SK-N-SH treated with all-trans-retinoic acid at 6 μM for 48 hours (cell line): ENCODE results near the gene LMNB1.

ENCODE experiments used
- ATAC-seq: fragments of 200-7000 bp; cut with Tn5 transposase; 3 replicates; pipeline ENCODE4 v1.9.1; 2020; ENCODE audit warnings: mild to moderate bottlenecking, moderate library complexity
- ARNTL ChIP-seq: fragments of 450-650 bp; formaldehyde crosslinking; IDR thresholded peaks from 2 replicates; pipeline ENCODE4 v1.5.0; 2020; ENCODE audit warnings: low read depth, mild to moderate bottlenecking, moderate library complexity, borderline replicate concordance
- BACH2 ChIP-seq: fragments of 250-450 bp; sonication (Bioruptor Pico); IDR thresholded peaks from 2 replicates; pipeline ENCODE4 v1.9.0; 2021; ENCODE audit warnings: mild to moderate bottlenecking, borderline replicate concordance
- CSDC2 ChIP-seq: fragments of 250-450 bp; sonication (Bioruptor Pico); IDR thresholded peaks from 2 replicates; pipeline ENCODE4 v1.5.0; 2020; ENCODE audit warnings: mild to moderate bottlenecking, moderate library complexity
- ESRRG ChIP-seq: fragments of 250-450 bp; sonication (Bioruptor Pico); IDR thresholded peaks from 2 replicates; pipeline ENCODE4 v1.6.1; 2021; ENCODE audit warnings: mild to moderate bottlenecking
- GLIS3 ChIP-seq: fragments of 250-450 bp; sonication (Bioruptor Pico); IDR thresholded peaks from 2 replicates; pipeline ENCODE4 v1.5.0; 2020; ENCODE audit warnings: mild to moderate bottlenecking, moderate library complexity
- ISL1 ChIP-seq: fragments of 250-450 bp; sonication (Bioruptor Pico); IDR thresholded peaks from 2 replicates; pipeline ENCODE4 v2.1.2; 2022; ENCODE audit warnings: mild to moderate bottlenecking, moderate library complexity
- OSR1 ChIP-seq: fragments of 250-450 bp; sonication (Bioruptor Pico); IDR thresholded peaks from 2 replicates; pipeline ENCODE4 v1.8.0; 2022; ENCODE audit warnings: moderate library complexity, mild to moderate bottlenecking, inconsistent platforms
- PATZ1 ChIP-seq: fragments of 250-450 bp; sonication (Bioruptor Pico); IDR thresholded peaks from 2 replicates; pipeline ENCODE4 v1.8.0; 2020; ENCODE audit warnings: mild to moderate bottlenecking, moderate library complexity, borderline replicate concordance
- POU6F1 ChIP-seq: fragments of 250-450 bp; sonication (Bioruptor Pico); IDR thresholded peaks from 2 replicates; pipeline ENCODE4 v1.8.0; 2021; ENCODE audit warnings: low read depth, mild to moderate bottlenecking, moderate library complexity, borderline replicate concordance
- PPARA ChIP-seq: fragments of 250-450 bp; sonication (Bioruptor Pico); IDR thresholded peaks from 2 replicates; pipeline ENCODE4 v1.5.0; 2020; ENCODE audit warnings: mild to moderate bottlenecking, borderline replicate concordance
- RARB ChIP-seq: fragments of 250-450 bp; sonication (Bioruptor Pico); IDR thresholded peaks from 2 replicates; pipeline ENCODE4 v1.8.0; 2021; ENCODE audit warnings: mild to moderate bottlenecking, moderate library complexity
- TCF4 ChIP-seq: fragments of 250-450 bp; sonication (Bioruptor Pico); IDR thresholded peaks from 2 replicates; pipeline ENCODE4 v1.8.0; 2021; ENCODE audit warnings: mild to moderate bottlenecking, moderate library complexity, borderline replicate concordance
- TOX ChIP-seq: fragments of 250-450 bp; sonication (Bioruptor Pico); IDR thresholded peaks from 2 replicates; pipeline ENCODE4 v1.8.0; 2021; ENCODE audit warnings: mild to moderate bottlenecking, moderate library complexity, borderline replicate concordance
- TSHZ2 ChIP-seq: fragments of 250-450 bp; sonication (Bioruptor Pico); IDR thresholded peaks from 2 replicates; pipeline ENCODE4 v1.5.0; 2020; ENCODE audit warnings: mild to moderate bottlenecking, moderate library complexity
- ZC3H10 ChIP-seq: fragments of 250-450 bp; sonication (Bioruptor Pico); IDR thresholded peaks from 2 replicates; pipeline ENCODE4 v1.5.1; 2021; ENCODE audit warnings: mild to moderate bottlenecking, moderate library complexity
- ZFP3 ChIP-seq: fragments of 250-450 bp; sonication (Bioruptor Pico); IDR thresholded peaks from 2 replicates; pipeline ENCODE4 v1.5.0; 2020; ENCODE audit warnings: mild to moderate bottlenecking, moderate library complexity
- ZFP30 ChIP-seq: fragments of 450-650 bp; formaldehyde crosslinking; IDR thresholded peaks from 2 replicates; pipeline ENCODE4 v1.5.0; 2022; ENCODE audit warnings: mild to moderate bottlenecking, moderate library complexity
- ZNF565 ChIP-seq: fragments of 450-650 bp; formaldehyde crosslinking; conservative IDR thresholded peaks from 2 replicates; pipeline ENCODE4 v1.5.0; 2020; ENCODE audit warnings: low read depth, mild to moderate bottlenecking, moderate library complexity
- ZNF70 ChIP-seq: fragments of 450-650 bp; formaldehyde crosslinking; IDR thresholded peaks from 2 replicates; pipeline ENCODE4 v1.5.0; 2020; ENCODE audit warnings: mild to moderate bottlenecking, moderate library complexity
- ZNF8 ChIP-seq: fragments of 450-650 bp; formaldehyde crosslinking; IDR thresholded peaks from 2 replicates; pipeline ENCODE4 v1.5.0; 2020; ENCODE audit warnings: mild to moderate bottlenecking, moderate library complexity
- TF ChIP-seq, protein P1 (sequence below): fragments of 250-450 bp; sonication (Bioruptor Pico); IDR thresholded peaks from 2 replicates; pipeline ENCODE4 v1.5.1; 2020; ENCODE audit warnings: low read depth, mild to moderate bottlenecking, moderate library complexity

Gene LMNB1

GRCh38 chr5:126799780-126800179, 22.8 kb downstream of the LMNB1 start:
- TF ChIP-seq ZFP30 (CRISPR knock-in tag) (no peak), RARB (CRISPR knock-in tag) (no peak), PATZ1 (CRISPR knock-in tag) (no peak), ESRRG (no peak), BACH2 (CRISPR knock-in tag) (no peak), ZNF8 (CRISPR knock-in tag) (no peak), OSR1 (CRISPR knock-in tag) (no peak), TOX (CRISPR knock-in tag) (no peak), PPARA (CRISPR knock-in tag) (no peak), ARNTL (CRISPR knock-in tag) (no peak), TCF4 (CRISPR knock-in tag) (no peak), ZNF565 (CRISPR knock-in tag) (no peak), ISL1 (CRISPR knock-in tag) (no peak), ZFP3 (CRISPR knock-in tag) (no peak), GLIS3 (CRISPR knock-in tag) (no peak), POU6F1 (CRISPR knock-in tag) (no peak), TSHZ2 (CRISPR knock-in tag) (no peak)
- TF ChIP-seq, protein P1, sequence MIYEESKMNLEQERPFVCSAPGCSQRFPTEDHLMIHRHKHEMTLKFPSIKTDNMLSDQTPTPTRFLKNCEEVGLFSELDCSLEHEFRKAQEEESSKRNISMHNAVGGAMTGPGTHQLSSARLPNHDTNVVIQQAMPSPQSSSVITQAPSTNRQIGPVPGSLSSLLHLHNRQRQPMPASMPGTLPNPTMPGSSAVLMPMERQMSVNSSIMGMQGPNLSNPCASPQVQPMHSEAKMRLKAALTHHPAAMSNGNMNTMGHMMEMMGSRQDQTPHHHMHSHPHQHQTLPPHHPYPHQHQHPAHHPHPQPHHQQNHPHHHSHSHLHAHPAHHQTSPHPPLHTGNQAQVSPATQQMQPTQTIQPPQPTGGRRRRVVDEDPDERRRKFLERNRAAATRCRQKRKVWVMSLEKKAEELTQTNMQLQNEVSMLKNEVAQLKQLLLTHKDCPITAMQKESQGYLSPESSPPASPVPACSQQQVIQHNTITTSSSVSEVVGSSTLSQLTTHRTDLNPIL (CRISPR knock-in tag): no peak
- ATAC-seq: peak; percentile 22; the same call in 1 of the 3 replicates

- TF ChIP-seq ZNF8 (CRISPR knock-in tag) (no peak), ZNF70 (no peak), PPARA (CRISPR knock-in tag) (no peak), ZFP30 (CRISPR knock-in tag) (no peak), ZFP3 (CRISPR knock-in tag) (no peak), CSDC2 (CRISPR knock-in tag) (no peak), GLIS3 (CRISPR knock-in tag) (no peak), ESRRG (no peak), RARB (CRISPR knock-in tag) (no peak), PATZ1 (CRISPR knock-in tag) (no peak), ZC3H10 (CRISPR knock-in tag) (no peak), ZNF565 (CRISPR knock-in tag) (no peak)
- ATAC-seq: peak; percentile 21; the same call in 2 of the 3 replicates
These were observed 24.4 kb downstream of the LMNB1 start for GRCh38 chr5:126801174-126801991.
